IPS-NIHi7 (cell line): Measurements from ENCODE around the gene ETV6.
"Not testable (repeated sequence)": the region's sequence is repeated elsewhere in the genome, so short reads cannot be mapped to it uniquely, and the experiment has no call there.

Experiments
- DNase-seq: peaks from one replicate; pipeline ENCODE4 v3.0.0; 2012; ENCODE audit warnings: mixed read lengths; ENCODE audit errors: extremely low spot score

Gene ETV6

DNA sequence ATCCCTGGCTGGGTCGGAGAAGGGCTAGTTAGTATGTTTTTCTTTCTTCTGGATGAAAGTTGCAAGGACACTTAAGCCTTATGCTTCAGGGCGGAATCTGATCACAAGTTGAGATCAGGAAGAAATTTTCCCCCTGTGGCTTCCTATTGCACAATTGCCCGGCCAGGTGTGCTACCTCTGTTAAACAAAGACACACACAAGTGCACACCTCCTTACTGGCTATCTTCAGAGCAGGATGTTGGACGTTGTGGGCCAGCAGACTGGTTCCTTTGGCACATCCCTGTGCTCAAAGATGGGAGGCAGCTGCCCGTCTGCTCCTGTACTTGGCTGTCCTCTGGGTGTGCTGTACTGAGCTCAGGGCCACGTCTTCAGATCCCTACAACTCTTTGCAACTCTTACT, 19.1 kb downstream of the ETV6 start:
- DNase-seq, result no peak

DNA sequence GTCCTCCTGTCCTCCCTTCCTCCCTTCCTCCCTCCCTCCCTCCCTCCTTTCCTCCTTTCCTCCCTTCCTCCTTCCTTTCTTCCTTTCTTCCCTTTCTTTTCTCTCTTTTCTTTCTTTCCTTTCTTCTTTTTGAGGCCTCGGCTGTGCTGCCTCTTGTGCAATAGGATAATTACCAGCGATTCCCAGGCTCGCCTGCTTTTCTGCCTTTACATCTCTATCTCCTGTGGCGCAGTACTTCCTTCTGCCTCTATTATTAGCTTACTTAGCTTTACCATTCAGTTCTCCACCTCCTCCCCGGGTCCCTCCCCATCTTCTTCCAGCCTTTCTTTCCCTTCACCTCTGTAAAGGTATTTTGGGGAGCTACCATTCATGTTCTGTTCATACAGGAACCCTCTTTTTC, 19.9 kb downstream of the ETV6 start:
- no peak for DNase-seq

DNA sequence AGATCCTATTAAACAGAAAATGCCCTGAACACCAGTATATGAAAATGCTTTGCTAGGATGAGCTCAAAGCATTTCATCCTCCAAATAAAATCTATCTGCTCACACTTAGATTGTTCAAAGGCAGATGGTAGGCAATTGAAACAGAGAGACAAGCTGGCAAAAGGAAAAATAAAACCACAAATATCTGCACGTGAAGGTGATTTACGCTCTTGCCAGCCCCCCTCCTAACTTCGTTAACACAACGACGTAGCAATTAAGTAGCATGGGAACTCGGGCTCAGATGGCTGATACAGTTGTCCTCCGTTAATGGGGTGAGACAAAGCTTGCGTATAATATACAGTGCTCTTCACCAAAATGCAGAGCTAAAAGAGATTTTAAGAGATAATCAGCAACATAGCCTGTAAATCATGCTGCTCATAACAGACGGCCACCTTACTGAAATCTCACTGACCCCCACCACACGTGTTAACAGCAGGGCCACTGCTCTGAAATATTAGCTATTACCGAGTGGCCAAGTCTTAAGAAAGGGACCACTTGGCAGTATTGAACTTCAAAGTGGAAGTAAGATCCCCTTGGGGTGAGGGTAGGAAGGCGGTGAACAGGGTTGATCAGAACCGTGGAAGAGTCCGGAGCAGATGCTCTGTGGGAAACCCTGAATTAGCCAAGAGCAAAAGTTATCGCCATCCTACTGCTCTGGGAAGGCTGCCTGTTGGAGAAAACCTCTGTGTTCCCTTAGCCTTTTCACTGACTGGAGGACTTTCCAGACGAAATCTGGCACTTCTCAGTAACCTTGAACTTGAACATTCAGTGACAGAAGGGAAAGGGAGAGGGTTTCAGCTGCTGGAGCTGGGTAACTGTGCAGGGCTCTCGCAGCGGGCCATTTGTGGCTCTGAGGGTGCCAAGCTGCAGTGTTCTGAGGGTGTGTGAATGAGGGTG, 23.1 kb downstream of the ETV6 start:
- no peak for DNase-seq

DNA sequence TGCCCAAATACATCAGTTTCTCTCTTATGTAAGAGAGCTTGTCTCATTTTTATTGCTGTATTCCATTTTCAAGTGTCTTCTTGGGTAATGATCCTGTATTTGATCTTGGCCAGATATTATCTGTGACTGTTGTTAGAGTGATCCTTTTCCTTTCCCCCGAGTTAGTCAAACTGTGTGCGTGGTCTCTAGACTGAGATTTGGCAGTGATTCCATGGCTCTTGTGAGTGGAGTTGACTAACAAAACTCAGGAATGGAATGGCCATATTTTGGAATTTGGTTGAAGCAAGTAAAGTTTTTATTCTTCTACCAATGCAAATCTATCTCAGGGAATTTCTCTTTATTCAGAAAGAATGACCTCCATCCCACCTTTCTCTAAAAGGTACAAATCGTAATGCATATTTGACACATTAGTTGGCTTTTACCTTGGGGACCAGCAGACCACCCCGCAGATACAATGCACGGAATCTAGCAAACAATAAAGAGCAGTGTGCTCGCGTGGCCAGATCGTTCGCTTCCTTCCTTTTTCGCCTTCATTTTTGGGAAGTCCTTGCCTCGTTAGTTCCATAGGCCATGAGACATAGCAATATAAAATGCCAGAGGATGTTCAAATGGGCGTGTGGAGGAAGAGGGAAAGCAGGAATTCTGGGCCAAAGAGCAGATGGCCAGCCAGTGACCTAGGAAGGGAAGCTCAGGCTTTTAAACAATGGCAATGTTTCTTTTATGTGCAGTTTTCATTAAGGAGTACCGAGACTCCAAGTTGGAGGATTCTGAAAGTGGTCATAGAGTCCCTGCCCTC, 24.4 kb downstream of the ETV6 start:
- DNase-seq, result no peak

DNA sequence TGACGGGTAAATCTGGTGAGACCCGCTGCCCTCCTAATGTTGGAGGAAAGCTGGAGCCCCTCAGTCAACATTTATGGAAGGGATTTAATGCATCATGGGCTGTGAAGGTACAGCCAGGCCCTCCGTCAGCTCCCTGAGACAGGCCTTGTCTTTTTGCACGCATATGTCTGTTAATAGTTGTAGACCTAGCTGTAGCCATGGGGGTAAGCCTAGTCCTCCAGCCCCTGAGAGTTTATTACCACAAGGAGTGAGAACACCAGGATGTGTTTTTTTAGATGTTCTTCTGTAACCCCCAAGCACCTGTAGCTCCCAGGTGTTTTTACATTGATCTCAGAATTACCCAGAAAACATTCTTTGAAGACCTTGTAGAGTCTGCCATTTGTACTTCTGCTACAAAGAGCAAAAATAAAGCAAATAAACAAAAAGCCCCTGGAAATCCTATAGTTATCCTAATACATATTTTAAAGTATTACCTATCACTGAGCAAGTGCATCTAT, 25.5 kb downstream of the ETV6 start:
- no peak for DNase-seq

DNA sequence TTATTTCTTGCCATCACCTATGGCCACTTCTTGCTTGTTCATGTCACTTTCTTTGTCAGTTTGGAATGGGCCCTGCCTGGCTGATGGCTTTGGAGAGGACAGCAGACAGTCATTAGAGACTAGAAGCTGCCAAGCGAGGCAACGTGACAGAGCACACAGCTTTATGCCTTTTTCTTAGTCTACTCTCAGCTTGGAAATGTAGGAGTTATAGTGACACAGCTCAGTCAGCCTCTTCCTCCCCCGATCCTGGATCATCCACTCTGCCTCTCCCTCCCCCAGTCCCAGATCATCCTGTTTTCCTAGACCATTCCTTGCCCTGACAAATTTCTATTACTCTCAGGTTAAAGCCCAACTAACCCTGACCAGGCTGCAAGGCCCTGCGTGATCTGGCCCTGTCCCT, 26.6 kb downstream of the ETV6 start:
- DNase-seq, result no peak

DNA sequence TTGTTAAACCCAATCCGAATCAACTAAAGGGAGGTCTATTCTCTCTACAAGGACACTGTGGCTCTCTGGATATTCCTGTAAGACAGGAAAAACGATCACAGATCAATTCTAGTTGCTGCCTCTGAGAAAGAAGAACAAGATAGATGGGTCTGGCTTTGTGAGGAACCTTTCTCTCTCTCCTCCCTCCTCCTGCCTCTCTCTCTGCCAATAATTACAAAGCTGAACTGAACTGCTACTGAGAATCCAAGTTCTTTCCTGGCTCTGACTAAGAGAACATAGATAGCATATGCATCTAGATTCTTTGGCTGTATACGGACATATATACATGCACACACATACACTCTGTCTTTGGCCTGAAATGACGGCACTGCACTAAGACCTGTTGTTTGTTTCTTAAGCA, 27.6 kb downstream of the ETV6 start:
- DNase-seq, result no peak

DNA sequence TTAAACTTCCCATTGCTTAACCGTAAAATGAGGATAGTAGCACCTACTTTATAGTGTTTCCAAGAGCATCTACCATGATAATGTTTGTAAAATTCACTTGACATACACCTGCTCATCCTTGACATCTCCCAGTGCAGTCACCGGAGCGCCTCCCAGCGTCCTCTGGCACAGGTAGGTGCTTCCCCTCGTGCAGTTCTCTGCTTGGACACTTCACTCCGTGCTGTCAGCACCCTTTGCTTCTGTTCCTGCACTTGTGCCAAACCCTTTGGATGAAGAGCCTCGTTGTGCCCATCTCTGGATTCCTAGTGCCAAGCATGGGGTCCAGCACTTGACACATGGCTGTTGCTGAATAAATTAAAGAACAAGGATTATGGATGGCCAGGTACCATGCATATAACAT, 28.3 kb downstream of the ETV6 start:
- DNase-seq, result no peak

DNA sequence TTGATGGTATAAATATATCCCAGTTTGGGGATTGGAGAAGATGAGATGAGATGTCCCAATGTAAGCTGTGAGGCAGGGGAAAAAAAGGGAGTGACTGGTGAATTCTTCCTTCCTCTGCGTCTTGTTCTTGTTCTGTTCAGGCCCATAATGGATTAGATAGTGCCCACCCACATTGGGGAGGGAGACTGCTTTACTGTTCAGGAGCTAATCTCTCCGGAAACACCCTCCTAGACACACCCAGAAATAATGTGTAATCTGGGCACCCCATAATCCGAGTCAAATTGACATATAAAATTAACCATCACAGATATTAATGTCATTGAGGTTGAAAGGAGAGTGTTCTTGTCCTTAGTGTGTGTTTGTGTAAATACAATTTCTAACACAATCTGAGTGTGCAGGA, 29.3 kb downstream of the ETV6 start:
- DNase-seq, result no peak

DNA sequence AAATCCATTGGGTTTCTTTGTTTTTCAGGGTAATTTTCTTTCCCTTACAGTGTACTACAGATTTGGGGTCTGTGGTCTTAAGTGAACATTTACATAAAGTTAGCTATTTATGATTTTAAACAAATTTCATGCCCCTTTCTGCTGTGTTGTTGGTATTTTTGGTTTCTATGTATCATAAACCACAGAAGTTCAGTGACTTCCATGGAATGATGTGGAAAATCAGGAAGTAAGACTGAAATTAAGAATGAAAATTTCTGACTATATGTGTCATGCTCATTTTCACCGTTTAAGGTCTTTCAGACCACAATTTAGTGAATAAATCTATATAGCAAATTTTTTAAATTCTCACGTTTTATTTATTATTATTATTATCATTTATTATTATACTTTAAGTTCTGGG, 31.7 kb downstream of the ETV6 start:
- DNase-seq, result no peak

DNA sequence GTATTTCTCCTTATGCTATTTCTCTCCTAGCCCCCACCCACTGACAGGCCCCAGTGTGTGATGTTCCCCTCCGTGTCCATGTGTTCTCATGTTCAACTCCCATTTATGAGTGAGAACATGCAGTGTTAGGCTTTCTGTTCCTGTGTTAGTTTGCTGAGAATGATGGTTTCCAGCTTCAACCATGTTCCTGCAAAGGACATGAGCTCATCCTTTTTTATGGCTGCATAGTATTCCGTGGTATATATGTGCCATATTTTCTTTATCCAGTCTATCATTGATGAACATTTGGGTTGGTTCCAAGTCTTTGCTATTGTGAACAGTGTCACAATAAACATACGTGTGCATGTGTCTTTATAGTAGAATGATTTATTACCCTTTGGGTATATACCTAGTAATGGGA, 32.2 kb downstream of the ETV6 start:
- not testable (repeated sequence) for DNase-seq

DNA sequence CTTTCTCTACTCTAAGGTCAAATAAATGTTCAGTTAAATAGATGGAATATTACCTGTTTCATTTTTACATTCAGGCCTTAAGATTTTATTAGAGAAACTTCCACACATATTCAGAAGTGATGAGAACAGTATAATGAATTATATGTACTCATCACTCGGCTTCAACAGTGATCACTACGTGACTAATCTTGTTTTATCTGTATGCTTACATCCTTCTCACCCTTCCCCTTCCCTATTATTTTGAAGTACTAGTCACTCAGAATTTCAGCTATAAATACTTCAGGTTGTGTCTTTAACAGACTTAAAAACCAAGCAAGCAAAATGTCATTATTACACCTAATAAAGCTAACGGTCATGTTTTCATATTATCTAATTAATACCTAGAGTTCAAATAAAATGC, 34.9 kb downstream of the ETV6 start:
- DNase-seq, result no peak

DNA sequence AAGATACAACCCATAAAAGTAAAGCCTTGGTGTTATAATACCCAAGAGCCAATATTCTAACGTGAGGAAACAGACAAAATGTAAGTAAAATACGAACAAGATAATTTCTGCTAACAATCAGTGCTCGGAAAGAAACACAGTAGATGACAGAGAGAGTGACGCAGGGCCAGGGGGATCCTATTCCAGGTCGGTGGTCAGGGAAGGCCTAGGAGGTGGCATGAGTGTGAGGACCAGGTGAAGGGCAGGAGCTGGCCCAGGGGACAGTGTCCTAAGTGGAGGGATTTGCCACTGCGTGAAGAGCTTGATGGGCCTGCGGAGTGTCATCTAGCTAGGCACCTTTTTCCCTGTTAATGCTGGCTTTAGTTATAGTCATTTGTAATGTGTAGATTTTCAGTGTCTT, 35.3 kb downstream of the ETV6 start:
- DNase-seq, result no peak

DNA sequence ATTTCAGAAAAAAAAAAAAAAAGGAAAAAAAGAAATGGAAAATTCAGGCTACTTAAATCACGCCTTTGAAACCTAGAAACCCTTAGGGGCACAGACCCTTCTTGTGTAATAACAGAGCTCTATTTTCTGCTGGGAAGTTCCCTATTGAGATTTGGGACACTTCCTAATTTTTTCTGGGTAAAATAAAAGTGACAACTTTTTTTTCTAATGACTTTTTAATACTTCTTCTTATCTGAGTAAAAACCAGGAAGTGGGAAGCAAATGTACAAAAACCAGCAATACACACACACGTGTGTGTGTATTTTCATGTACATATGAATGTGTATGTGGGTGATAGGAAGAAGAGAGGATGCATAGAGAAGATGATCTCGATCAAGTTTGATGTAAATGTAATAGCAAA, 35.8 kb downstream of the ETV6 start:
- no peak for DNase-seq

DNA sequence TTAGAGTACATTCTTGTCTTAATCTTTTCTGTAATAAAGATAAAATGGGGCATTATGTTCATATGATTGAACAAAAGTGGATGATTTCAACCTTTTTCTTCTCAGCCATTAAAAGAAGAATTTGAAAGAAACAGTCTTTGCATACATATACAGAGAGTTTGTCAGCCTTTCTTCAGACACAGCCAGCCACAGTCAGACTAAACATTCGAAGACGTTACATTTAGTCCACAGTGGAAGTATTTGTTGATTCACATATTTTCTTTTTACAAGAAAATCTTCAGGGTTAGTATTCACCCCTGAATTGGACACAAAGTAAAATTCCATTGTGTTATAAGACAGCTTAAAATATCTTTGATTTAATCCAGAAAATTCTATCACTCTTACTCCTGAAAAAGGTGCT, 36.2 kb downstream of the ETV6 start:
- no peak for DNase-seq

DNA sequence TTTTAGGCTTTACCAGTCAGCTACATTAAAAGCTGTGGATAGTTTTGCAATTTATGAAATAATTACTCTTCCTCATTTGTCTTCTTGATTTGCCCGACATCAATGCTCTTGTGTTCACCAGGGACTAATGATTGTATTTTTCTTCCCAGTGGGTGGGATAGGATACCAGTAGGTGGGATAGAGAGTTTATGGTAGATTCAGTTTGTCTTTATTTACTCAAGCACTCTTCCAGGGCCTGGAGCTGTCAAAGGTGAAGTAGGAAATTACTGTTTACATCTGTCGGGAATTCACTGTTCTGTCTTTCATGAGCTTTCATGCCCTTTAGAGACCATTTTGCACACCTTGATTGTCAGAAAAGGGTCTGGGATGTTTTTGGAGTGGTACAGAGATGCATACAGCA, 36.6 kb downstream of the ETV6 start:
- DNase-seq, result no peak

DNA sequence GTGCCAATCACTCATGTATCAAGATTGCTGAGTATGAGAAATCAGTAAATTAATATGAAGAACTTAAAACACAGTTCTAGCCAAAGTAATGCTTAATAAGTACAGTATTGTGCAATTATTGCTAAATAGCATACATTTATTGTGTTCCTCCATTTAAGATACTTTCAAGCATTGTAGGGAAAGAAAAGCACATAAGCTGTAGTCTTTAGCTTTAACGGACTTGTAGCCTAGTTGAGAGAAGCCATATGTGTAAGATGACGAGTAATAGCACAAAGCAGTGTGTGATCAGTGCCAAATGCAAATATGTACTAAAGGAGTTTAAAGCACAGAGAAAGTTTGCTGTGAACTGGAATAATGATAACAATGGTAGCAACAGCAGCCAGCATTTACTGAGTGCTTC, 38.1 kb downstream of the ETV6 start:
- no peak for DNase-seq

DNA sequence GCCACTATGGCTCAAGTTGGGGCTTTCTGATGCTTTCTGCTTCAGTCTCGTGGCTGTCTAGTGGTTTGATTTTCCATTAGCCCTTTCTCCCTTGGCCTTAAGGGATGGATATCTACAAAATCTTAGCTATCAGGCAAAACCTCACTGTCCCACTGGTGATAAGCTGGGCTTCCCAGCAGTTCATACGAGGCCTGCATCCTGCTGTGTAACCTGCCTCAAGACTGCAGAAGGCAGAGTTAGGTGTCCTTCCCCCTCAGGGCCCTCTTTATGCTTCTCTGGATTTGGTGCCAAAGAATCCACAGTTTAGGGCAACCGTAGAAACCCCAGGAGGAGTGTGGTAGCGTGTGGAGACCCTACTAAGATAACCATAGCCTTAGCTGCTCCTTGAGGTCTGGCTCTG, 38.9 kb downstream of the ETV6 start:
- DNase-seq, result no peak

DNA sequence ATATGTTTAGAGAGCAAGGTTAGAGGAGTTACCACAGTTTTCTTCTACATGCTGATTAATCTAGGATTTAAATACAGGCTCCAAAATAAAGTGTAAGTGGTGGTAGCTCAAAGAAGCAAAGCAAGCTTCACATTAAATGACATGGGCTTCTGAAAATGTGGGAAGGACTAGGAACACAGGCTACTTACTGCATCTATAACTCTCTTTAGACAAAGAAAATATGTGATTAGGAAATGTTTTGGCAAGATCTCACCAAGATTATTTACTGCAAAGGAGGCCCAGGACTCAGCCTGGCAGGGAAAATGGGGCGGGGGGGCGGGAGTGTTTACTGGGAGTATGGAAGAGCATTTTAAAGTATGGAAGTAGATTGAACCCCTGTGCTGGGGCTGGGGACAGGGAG, 39.4 kb downstream of the ETV6 start:
- no peak for DNase-seq

DNA sequence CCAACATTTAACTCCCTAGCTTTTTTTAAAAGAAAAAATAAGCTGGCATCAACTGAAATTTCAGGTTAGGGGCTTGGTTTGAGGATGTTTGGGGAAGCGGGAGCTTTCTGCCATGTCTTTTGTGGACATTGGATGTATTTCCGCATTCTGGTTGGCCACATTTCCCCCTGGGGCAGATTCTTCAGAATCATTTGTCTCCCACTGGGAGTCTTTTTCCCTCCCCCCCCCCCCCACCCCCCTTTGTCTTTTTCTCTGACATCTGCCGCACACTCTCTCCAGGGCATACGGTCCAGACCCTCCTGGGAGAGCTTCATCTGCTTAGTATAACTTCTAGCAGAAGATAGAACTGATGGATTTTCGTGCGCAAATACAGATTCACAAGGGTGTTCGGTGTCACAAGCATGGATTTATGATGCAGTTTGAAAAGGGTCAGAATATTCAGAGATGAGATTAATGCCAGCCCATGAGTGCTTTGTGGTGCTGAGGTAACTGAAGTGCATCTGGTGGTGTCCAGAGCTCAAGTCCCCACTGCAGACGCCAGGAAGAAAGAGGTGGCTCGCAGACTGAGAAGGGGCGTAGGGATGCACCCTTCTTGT, 40.2 kb downstream of the ETV6 start:
- DNase-seq, result no peak

DNA sequence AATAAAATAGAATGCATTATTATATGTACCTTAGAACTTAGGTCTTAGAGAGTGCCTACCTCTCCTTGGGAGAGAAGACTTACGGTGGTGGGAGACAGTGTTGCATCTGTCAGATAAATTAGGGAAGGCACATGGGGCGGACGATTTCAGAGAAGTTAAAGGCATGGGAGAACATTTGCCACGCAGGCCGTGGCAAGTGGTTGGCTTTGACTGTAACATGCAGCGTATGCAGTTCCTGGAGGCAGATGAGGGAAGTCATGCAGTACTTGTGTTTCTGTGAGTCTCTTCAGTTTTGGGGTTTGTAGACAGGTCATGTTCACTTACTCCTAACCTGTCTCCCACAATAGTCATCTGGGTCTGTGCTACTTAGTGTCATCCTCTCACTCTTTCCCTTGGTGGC, 43.6 kb downstream of the ETV6 start:
- DNase-seq, result no peak

DNA sequence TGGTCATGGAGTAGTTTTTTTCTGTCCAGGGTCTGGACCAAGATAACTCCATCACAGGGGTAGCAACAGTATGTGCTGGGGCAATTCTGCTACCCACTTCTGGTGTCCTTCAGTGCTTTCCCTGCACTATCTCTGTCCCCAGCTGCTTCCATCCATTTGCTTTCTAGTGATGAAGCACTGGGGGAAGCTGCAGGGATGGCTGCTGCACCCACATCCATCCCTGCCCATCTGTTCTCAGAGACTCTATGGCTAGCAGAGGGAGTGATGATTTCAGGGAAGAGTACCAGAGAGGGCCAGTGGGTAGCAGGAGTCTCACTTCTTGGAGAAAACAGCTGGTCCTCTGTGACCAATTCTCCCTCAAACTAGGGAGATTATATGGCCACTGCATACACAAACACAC, 44.1 kb downstream of the ETV6 start:
- no peak for DNase-seq

DNA sequence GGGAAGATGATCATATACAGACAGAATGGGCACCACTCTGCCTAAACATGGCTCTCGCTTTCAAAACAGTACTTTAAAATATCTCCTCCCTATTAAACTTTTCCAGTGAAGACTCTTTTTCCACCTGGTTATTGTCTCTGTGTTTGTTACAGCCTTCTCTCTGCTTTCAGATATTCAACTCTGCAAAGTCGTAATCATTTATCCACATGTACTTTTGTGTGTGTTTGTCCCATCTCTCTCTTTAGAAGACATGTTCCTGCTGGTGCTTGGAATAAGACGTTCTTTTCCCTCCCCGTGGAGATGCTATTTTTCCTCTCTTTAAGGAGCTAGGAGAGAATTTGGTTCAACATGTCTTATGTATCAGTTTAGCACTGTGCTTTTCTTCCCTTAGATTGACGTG, 45.1 kb downstream of the ETV6 start:
- no peak for DNase-seq
